ENCODE results near the gene ACAP3.
A peak's percentile ranks its signal among the peaks of the same experiment; 100 is the strongest.

The ACAP3 gene, protein sequence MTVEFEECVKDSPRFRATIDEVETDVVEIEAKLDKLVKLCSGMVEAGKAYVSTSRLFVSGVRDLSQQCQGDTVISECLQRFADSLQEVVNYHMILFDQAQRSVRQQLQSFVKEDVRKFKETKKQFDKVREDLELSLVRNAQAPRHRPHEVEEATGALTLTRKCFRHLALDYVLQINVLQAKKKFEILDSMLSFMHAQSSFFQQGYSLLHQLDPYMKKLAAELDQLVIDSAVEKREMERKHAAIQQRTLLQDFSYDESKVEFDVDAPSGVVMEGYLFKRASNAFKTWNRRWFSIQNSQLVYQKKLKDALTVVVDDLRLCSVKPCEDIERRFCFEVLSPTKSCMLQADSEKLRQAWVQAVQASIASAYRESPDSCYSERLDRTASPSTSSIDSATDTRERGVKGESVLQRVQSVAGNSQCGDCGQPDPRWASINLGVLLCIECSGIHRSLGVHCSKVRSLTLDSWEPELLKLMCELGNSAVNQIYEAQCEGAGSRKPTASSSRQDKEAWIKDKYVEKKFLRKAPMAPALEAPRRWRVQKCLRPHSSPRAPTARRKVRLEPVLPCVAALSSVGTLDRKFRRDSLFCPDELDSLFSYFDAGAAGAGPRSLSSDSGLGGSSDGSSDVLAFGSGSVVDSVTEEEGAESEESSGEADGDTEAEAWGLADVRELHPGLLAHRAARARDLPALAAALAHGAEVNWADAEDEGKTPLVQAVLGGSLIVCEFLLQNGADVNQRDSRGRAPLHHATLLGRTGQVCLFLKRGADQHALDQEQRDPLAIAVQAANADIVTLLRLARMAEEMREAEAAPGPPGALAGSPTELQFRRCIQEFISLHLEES

DNA sequence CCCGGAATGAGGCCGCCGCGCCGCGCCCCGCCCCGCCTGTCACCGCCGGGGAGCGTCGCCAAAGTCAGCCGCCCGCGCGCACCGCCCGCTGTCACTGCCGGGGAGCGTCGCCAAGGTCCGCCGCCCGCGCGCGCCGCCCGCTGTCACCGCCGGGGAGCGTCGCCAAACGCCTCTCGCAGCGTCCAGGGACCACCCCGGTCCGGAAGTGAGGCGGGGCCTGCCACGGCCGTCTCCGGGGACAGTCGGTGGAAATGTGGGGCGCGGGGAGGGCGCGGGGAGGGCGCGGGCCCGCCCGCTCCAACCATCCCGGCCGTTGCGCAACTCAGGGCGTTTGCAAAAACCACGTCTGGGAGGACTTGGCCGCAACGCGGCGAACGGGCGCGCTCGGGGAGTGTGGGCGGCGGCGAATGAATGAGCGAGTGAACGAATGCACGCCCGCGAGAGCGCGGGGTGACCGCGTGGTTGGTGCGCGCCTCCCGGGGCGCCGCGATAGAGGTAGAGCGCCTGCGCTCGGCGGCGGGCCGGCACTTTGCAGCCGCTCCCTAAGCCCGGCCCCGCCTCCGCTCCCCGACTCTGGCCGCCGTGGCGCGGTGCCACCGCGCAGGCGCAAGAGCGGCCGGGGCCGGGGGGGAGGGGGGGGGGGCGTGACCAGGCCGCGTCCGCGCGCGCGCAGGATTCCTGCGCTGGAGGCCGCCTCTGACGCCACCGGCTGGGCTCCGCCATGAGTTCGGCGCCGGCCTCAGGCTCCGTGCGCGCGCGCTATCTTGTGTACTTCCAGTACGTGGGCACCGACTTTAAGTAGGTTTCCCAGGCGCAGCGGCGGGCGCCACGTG lies at the start of gene ACAP3, which contains the start of gene PUSL1:
ACAP3 (minus strand) TSS at position 8 of the 833 bp plus-strand sequence. CDS start 115 bp downstream, outside the sequence.
PUSL1 (plus strand) TSS at position 675 of the 833 bp plus-strand sequence; CDS start at position 722, 47 bp downstream.
- peak; percentile 92 for DNase-seq

DNA sequence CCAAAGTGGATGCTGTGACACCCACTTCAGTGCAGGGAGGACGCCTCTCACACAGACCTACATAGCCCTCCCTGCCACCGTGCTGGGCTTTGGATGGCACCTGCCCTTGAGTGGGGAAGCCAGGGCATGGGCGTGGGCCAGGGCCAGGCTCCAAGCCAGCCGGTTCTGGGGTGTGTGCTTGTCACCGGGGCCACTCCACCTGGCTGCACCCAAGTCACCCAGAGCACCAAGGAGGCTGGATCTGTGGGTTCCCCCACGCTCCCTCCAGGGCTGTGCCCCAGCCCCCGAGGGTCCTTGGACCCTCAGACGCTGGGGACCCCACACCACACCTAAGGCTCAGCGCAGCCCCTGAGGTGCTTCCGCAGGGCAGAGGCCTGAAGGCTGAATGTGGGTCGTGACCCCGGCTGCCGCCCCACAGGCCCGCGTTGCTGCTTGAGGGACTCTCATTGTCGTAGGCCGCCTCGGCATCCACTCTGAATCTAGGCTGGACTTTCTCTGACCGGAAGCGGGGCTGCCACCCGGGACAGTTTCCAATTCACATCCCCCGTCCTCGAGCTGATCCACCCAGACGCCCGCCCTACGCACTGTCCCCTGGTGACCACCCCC lies 49.2 kb upstream of the ACAP3 start:
- DNase-seq: peak; percentile 63

DNA sequence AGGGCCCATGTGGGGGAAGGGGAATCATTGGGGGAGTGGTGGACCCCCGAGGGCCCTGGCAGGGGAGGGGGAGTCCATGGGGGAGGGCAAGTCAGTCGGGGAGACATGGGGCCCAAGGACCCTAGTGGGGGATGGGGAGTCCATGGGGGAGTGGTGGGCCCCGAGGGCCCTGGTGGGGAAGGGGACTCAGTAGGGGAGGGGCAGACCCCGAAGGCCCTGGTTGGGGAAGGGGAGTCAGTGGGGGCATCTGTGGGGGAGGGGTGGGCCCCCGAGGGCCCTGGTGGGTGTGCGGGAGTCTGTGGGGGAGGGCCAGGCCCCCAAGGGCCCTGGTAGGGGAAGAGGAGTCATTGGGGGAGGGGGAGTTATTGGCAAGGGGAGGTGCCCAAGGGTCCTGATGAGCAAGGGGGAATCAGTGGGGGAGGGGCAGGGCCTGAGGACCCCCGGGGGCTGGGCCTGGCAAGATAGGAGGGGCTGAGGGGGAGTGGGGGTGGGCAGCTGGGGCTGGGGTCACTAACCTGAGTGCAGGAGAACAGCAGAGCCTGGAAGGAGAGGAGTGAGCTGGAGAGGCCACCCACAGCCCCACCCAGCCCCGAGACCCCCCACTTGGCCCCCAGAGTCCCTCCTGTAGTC lies 48.6 kb upstream of the ACAP3 start:
- DNase-seq: no peak

DNA sequence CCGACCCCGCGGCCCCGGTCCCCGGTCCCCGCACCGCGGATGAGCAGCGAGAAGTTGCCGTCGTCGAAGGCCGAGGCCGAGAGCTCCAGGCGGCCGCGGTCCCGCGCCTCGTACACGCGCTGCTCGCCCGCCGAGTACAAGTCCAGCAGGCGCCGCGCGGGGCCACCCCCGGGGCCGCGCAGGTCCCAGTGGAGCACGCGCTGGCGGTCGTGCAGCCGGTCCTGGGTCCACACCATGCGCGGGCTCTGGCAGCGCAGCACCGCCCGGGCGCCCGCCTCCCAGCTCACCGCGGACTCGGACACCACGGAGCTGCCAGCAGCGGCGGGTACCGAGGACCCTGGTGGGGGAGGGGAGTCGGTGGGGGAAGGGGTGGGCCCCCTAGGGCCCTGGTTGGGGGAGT lies 47.7 kb upstream of the ACAP3 start:
- peak; percentile 37 for DNase-seq

DNA sequence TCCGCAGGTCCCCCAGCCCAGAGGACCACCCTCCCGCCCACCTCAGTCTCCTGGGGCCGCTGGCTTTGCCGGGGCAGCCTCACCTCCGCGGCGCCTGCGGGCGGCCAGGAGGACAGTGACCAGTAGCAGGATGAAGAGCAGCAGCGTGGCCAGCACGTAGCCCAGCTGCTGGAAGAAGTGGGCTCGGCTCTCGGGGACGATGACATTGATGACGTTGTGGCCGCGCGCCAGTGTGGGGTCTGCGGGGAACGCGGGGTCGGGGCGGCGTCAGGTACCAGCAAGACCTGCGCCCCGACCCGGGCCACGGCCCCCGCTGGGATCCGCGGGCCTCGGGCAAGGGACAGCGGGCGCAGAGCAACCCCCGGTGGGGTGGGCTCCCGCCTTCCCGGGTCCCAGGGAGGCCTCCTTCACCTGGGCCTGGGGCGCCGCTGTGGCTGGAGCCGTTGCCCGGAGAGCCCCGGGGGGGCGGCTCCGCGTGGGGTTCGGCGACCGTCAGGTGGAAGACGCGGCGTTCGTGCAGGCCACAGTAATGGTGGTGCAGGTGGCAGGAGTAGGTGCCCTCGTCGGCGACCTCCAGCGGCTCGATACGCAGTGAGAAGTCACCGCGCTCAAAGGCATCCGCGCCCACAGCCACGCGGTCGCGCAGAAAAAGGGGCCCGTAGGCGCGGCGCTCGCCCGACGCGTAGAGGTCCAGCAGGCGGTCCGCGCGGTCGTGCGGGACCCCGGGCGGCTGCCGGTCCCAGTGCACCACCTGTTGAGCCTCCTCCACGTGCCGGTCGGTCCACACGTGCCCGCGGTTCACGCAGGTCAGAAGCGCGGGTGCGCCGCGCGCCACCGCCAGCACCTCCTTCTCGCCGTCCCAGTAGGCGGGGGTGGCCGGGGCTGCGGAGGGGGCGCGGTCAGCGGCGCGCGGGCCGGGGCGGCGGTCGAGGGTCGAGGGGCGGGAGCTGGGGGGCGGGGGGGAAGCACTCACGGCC lies 46.8 kb upstream of the ACAP3 start:
- no peak for DNase-seq

DNA sequence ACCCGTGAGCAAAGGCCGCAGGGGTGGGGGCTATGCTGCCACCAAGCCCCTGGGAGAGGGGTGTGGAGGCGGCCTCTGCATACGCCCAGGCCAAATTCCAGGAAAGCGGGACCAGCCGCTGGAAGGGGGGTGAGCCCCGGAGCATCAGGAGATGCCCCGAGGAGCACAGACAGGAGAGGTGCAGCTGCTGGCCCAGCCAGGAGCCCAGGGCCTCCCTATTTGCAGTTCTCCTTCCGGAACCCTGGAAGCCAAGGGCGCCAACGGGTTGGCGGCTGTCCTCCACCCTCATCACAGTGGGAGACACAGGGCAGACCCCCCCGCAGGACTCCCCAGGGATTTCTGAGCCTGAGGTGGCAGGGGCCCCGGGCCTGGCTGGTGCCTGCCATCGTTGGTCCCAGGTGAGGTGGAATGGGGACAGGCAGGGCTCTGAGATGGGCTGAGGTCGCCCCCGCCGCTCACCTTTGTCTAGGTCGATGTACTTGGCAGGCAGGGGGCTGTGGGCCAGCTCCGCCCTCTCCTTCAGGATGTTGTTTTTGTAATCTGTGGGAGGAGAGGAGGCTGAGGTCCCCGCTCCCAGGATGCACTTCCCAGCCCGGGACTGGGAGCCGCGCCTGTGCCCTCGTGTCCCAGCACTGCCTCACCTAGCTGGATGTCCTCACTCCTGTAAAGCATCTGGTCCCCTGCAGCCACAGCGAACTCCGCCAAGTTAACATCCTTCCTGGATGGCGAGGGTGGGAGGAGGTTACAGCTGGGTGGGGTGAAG lies 45.8 kb upstream of the ACAP3 start:
- no peak for DNase-seq

DNA sequence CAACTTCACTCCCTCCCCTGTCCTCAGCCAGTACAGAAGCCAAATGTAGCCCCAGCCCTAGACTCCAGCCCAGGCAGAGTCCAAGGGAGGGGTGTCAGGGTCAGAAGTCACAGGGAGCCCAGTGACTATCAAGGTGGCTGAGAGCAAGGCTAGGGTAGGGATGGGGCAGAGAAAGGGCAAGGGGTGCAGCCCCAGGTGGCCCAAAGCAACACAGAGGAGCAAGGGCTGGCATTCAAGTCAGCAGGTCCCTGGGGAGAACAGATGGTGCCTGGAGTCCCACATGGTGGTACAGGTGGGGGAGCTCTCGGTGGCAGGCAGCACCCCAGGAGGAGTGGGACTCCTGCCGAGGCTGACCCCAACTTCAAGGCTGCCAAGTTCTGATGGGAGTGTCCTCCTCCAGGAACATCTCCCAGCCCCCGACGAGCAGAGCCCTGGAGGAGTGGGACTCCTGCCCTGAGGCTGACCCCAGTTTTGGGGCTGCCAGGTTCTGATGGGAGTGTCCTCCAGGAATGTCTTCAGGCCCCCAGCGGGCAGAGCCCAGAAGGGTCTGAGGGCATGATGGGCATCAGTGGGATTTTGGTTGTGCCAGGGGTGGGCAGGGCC lies 45.2 kb upstream of the ACAP3 start:
- DNase-seq: no peak

DNA sequence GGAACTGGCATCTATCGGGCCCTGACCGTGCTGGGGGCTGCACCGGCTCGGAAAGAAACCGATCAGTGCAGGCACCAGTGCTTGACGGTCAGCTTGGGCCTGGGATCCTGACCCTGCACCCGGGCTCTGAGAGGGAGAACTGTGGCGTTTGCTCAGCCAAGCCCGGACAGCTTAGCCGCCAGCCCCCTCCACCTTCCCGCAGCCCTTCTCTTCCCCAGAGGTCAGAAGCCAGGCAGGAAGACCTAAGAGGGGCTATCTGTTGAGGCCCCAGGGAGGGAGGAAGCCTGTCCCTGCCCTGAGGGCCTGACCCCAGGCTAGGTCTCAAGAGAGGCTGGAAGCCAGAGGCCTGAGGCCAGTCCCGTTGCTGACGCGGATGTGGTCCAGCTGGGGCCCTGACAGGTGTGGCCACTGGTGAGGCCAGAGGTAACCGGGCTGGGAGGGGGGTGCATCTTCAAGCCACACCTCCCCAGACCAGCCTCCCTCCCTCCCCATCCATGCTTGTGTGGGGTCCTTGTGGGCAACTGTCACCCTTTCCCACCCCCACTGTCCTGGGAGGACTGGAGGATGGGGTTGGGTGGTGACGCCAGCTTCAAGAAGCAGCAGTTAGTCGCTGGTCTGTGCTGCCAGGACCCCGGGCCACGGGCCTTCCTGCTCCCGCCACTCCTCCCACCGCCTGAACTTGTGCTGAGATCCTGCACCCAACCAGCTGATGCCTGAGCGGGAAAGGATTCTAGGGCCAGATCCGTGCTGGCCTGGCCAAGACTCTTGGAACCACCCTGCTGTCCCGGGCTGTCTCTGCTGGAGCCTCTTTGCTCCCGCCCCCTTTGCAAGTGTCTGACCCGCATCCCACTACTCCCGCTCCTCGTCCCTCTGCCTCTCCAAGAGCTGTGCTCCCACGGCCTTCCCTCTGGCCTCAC lies 44.0 kb upstream of the ACAP3 start:
- DNase-seq: peak; percentile 48

DNA sequence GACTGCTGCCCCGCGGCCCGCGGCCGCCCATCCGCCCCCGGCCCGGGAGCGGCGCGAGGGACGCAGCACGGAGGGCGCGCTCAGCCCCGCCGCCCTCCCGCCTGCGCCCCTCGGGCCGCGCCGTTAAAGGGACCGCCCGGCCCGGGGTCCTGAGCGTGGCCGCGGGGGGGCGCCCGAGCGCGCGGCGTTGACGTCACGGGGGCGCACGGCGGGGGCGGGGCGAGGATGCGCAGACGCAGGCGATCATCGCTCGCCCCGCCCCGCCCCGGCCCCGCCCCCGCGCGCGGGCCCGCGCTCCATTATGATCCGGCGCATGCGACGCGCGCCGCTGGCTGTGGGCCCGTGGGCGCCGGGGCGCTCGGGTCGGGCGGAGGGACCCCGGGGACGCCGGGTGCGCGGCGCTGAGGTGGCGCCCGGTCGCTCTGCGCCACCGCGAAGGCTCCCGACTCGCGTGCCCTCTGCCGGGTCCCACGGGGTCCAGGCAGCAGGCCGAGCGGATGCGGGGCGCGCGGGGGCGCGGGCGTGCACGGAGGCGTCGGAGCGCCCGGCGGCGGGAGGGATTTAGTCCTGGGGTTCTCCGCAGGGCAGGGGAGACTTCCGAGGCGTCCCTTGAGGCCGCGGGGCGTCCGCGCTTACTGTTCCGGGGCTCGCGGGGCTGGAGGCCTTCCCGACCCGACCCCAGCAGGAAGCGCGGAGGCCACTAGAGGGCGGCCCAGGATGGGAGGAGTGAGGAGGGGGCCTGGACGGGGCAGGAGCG lies 41.7 kb upstream of the ACAP3 start, which contains the start of gene DVL1:
DVL1 (minus strand) TSS at position 163 of the 757 bp plus-strand sequence. CDS start 353 bp downstream, outside the sequence.
- peak; percentile 79 for DNase-seq

DNA sequence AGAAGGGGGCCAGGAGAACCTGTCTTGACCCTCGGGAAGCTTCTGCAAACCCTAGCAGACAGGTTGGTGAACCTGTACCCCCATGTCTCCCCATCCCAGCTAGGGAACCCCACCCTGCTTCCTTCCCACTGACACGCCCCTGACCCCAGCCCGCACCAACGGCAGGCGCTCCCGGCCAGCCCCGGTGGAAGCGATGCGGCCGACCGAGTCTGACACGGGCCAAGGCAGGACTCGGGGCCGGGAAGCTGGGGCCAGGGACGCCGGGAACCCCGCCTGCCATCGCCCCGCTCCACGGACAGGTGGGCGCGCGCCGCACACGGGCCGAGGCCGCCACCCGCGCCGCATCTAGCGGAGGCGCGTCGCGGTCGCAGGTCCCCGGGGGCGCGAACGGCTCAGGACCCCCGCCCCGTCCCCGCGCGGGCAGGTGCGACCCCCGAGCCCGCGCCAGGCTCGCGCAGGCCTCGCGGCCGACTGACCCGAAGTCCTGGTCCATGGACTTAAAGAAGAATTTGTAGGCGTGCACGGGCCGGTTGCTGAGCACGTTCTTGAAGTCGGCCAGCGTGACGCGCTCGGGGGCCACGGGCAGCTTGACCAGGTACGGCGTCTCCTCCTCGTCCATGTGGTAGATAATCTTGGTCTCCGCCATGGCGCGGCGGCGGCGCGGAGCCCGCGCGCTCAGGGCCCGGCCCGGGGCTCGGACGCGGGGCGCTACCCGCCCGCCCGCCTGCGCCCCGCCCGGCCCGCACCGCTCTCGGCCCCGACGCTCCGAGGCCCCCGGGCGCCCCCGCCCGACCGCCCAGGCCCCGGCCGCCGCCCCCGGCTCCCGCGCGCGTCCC lies 40.9 kb upstream of the ACAP3 start:
- DNase-seq: no peak

DNA sequence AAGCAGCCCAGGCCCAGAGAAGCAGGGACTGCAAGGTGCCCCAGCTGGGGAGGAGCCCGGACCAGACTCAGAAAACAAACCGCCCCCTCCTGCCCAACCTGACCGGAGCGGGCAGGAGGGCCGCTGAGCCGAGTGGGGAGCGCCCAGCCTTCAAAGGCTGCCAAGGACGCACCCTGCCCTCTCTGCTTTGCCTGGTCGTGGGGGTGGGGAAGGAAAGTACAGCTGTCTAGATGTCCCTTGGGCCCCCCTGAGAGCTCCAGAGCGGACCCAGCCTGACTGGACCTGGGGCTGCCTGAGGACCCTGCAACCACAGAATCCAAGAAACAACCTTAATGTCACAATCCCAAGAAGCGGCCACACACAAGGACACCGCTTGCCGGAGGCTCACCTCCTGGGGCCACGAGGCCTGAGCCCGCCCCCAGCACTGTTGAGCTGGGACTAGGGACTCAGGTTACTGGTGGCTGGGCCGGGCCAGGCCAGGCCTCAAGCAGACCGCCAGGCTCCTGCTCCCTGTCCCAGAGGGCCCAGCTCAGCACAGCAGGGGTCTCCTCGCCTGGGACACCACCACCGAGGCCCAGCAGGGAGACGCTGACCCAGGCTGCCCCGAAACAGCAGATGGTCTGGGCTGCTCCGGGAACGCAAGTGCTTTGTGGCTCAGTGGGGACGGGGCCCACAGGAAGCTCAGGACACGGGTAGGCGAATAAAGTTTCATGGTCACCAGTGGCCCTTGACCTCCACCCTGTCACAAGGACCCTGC lies 40.1 kb upstream of the ACAP3 start:
- peak; percentile 53 for DNase-seq

DNA sequence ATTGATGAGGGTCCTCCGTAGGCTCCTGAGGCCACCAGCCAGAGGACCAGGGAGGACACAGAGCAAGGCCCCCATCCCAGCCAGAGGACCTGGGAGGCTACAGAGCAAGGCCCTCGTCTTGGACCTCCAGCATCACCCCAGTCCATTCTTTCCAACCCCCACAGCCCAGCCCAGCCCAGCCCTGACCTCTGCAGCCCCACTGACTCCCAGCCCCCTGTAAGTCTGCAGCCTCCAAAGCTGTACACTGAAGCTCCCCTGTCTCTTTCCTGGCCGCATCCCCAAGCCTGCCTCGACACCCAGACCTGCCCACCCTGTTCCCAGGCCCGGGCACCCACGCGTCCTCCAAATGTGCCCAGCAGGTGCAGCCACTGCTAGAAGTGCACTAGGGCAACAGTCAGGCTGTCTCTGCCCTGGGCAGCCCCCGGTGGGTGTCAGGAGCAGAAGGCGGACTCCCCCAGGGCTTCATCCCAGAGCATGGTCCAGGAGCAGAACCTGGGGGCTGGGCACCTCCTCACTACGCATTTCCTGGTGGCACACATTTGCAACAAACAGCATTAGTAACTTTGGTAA lies 39.4 kb upstream of the ACAP3 start:
- no peak for DNase-seq

DNA sequence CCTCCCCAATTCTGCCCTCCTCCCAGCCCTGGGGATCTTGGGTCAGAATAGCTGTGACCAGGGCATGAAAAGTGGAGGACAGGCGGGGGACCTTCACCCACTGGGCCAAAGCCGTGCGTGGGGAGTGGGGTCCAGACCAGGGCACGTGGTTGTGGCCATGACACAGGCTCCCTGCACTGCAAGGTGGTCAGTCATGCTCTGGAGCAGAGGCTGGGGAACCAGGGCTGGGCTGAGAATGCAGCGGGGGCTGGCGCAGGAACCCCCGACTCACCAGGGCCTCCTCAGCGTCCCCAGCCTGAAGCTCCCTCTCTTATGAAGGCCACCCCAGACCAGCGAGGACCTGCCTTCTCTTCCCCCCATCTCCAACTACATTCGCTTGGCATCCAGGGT lies 38.8 kb upstream of the ACAP3 start:
- DNase-seq: no peak

DNA sequence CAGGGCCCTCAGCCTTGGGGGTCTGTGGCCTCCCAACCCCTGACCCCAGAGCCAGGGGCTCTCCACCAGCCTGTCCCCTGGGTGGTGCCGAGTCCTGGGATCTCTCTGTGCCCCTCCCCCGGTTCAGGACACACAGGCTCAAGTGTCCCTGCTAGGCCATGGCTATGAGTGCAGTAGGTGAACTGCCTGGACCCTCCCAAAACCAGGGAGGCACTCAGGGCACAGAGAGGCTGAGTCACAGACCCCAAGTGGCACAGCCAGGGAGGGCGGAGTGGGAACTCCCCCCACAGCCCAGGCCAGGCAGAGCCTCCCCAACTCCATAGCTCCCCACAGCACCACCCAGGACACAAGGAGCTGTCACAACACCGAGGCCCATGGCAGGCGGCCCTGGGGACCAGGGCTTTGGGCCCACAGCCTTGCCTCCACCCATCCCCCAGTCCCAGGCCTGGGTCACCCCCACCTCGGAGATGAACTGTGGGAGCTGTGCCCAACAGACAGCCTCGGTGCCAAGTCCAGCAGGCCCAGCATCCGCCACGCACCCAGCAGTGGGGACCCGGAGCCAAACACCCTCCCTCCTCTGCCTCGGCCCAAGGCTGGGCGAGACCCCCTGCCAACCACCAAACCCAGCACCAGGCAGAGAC lies 38.2 kb upstream of the ACAP3 start:
- DNase-seq: no peak

DNA sequence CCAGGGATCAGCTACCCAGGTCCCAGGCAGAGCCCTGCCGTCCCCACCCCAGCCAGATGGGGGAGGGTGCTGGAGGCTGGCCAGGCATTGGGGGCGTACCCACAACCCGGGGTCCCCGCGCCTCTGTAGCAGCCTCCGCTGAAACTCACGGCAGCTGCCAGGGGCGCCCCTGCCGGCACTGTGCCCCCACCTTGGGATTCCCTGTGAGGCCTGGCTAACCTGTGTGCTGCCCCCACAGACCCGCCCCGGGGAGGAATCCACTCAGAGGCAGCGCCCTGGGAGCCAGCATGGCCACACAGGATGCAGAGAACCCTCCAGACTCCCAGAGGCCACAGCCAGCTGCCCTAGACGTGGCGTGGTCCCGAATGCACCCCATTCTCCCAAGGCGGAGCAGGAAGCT lies 37.7 kb upstream of the ACAP3 start:
- no peak for DNase-seq
